HG02798 (cell line): ENCODE results near the gene NCSTN.

ENCODE experiments used
- ATAC-seq: cut with Tn5 transposase; IDR thresholded peaks from one replicate; pipeline ENCODE4 v1.9.1; 2021; ENCODE audit warnings: mild to moderate bottlenecking; ENCODE audit not compliant: unreplicated experiment, poor library complexity

NCSTN gene

DNA sequence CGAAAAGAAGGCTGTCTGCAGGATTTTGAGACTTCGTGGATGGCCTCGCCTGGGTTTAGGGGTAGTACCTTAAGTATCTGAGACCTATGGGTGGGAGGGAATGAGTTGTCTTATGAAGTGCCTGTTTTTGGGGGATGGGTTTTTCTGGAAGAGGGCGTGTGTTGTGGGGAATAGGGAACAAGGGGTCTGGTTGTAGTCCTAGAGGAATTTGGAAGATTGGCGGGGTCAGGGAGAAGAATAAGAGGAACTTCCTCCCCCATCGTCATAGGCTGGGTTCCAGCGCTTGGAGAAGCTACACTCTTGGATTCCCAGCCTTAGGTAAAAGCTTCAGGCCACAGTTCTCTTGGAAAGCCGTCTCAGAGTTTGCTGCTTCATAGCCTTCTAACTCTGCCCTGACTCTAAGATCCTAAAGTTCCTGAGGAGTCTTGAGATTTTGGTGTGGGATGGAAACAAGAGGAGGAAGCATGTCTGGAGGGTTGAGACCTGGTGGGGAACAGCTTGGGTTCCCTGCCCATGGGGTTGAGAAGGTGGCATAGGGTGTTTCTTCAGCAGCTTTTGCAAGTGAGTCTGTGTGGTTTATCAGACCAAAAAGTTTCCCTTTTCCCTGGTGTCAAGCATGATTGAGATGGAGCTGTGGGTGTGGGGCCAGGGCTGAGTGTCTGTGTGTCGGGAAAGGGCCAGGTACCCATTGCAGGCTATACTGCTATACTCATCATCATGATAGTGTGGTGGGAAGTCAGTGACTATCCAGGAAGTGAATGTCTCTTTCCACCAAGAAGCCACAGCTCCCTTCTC, 59.0 kb downstream of the NCSTN start:
- no peak for ATAC-seq

DNA sequence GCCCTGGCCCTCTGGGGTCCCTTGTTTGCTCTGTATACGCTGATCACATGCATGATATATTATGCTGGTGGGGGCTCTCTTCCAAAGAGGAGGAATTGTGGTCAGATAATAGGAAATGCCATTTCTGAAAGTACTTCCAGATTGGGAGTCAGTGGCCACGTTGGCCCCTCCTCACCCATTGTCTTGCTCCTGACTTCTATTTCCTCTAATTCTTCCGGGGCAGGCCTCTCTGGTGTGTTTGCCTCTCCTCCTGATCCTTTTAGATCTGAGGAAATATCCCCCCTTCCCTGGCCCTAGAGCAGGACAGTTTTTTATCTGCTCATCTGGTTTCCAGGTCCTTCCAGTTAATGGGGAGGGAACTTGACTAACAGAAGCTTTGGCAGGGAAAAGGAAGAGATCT, 60.1 kb downstream of the NCSTN start:
- no peak for ATAC-seq

DNA sequence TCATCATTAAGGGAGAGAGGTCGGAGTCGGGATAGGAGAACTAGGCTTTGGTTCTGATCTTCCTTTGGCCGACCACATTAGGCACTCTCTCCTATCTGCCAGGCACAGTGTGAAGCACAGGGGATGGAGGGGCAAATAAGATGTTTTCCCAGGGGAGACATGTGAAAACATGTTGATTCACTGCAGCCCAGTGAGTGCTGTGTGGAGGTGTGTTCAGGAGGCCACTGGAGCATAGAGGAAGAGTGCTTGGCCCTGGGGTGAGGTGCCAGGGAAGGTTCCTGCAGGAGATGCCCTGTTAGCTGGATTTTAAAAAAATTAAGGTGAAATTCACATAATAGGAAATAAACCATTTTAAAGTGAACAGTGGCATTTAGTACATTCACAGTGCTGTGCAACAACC, 60.9 kb downstream of the NCSTN start:
- ATAC-seq: no peak

DNA sequence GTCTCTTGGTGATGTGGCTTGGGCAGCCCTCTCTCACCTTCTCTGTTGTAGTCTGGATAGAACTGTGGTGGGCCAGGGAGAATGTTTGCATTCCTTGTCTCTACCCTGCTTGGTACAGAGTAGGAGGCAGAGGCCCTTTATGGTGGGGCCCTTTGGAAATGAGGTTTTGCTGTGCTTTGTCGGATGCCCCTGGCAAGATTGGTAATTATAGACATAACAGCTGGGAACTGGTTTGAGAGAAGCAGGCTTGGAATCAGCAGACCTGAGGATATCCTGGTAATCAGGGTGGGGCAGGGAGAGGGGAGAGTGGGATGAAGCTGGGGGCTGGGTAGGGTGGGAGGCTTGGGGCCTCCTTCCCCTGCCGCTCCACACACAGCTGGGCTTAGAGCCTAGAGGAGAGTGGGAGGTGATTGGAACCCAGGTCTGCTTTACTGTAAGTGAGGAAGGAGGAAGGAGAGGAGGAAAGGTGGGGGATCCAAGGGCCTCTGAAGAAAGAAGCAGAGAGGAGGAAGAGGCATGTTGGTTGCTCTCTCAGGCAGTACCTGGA, 62.2 kb downstream of the NCSTN start:
- no peak for ATAC-seq

DNA sequence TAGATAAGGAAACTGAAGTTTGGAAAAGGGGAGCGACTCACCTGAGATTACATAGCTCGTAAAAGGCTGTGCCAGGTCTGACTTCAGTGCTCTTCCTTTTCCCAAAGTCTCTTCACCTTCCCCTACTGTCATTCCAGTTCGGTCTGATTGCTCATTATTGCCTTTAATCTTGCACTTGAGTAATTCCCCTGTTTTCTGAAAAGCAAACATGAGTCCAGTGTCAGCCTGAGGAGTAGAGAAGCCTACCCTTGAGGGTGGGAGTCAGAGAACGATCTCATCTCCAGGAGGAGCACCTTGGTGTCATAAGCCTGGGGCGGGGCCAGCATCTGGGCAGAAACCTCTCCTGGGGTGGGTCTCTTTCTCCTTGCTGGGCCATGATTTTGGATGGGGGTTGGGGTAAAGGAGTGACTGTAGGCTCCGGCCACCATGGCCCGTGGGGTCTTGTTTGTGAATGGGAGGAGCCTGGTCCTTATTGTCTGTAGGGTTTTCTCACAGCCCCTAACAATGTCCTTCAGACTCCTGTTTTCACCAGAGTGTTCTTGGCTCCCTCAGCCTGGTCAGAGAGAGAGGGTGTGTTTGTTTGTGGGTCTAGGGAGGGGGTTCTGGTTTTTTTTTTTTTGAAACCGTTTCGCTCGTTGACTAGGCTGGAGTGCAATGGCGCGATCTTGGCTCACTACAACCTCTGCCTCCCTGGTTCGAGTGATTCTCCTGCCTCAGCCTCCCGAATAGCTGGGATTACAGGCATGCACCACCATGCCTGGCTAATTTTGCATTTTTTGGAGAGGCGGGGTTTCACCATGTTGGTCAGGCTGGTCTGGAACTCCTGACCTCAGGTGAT, 63.2 kb downstream of the NCSTN start:
- no peak for ATAC-seq

DNA sequence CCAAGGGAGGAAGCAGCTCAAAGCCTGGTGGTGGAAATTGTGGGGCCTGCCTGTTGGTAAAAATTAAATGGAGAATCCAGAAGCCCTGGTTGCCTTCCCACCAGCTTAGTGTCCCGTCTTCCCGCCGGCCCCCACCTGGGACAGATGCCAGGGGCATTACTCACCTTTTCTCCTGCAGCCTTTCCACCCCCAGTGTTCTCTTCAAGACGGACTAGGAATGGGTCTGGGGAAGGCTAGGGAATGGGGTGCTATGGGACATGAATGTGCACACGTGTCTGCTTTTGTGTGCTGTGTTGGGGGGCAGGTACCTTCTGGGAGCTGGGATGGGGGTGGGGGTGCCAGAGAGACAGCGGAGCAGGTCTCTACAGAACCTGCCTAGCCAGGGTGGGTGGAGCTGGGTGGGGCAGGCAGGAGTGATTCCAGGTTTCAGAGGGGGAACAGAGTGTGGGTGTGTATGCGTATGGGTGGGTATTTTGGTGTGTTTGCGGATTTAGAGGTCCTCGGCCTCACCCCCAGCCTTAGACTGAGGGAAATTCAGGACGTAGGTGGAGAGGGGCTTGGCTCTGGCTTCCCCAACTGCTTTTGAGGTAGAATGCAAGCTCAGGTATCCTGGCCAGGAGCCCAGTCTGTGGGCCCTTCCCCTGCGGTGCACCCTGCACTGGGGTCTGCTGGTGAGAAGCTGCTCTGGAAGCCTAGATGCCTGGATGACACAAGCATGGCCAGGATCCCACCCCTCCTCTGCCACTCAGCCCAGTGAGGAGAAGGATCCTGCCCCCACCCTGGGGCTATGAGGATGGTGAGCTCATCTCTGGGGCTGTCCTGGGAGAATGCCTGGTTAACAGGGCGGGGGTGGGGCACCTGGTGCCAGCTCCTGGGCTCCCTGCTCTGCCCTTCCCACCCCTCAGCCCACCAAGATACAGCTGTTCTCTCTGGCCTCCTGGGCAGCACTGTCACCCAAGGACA, 64.9 kb downstream of the NCSTN start:
- no peak for ATAC-seq
